GM23338 (cell line): ENCODE measurements around the gene PRPF31. TPM values are rescaled to one million over a fixed set of nuclear protein-coding genes. Genes with fewer than 3 reads are reported as not detected.

Experiments
- CREB1 ChIP-seq: fragments of 250-450 bp; sonication (Bioruptor Pico); IDR thresholded peaks from 2 replicates; pipeline ENCODE4 v1.5.0; 2020; ENCODE audit warnings: low read depth, mild to moderate bottlenecking, moderate library complexity
- EZH2 ChIP-seq: fragments of 200-600 bp; sonication (generic); IDR thresholded peaks from one replicate; pipeline ENCODE4 v1.8.0; 2017; ENCODE audit warnings: antibody characterized with exemption, mild to moderate bottlenecking, low read depth; ENCODE audit not compliant: unreplicated experiment
- JUNB ChIP-seq: IDR thresholded peaks from one replicate; pipeline ENCODE4 v1.6.1; 2016; ENCODE audit warnings: antibody characterized with exemption; ENCODE audit not compliant: unreplicated experiment
- NANOG ChIP-seq: IDR thresholded peaks from 2 replicates; pipeline ENCODE4 v1.6.1; 2016; ENCODE audit warnings: antibody characterized with exemption, borderline replicate concordance
- POLR2AphosphoS5 ChIP-seq: IDR thresholded peaks from 2 replicates; pipeline ENCODE4 v1.6.1; 2016; ENCODE audit warnings: antibody characterized with exemption, low read depth
- STAT1 ChIP-seq: IDR thresholded peaks from one replicate; pipeline ENCODE4 v1.6.1; 2016; ENCODE audit warnings: antibody characterized with exemption; ENCODE audit not compliant: unreplicated experiment
- ZNF114 ChIP-seq: fragments of 250-450 bp; sonication (Bioruptor Pico); IDR thresholded peaks from 2 replicates; pipeline ENCODE4 v1.5.0; 2020; ENCODE audit warnings: mild to moderate bottlenecking, moderate library complexity
- polyA plus RNA-seq: library from polyadenylated mRNA; unstranded; fragments of >200 nt; fragmentation: Nextera tagmentation; extraction: Ambion mirVana; gene quantifications from 2 replicates; pipeline ENCODE4 v1.2.1, GENCODE V29; 2016
- total RNA-seq: library from RNA; depleted of rRNA; stranded (reverse); fragments of >200 nt; shearing (Covaris generic); gene quantifications from 2 replicates; pipeline ENCODE4 v1.2.3, GENCODE V29; 2014
- TF ChIP-seq, protein P1 (sequence below): fragments of 250-450 bp; sonication (Bioruptor Pico); IDR thresholded peaks from 2 replicates; pipeline ENCODE4 v1.5.0; 2020; ENCODE audit warnings: mild to moderate bottlenecking, moderate library complexity
- TF ChIP-seq, protein P2 (sequence below): IDR thresholded peaks from 2 replicates; pipeline ENCODE4 v1.6.1; 2016; ENCODE audit warnings: antibody characterized with exemption
- TF ChIP-seq, protein P3 (sequence below), 2 experiments: fragments of 200-600 bp in 1 of 2; sonication (generic) in 1 of 2; conservative IDR thresholded peaks; 2 replicates each; pipeline versions ENCODE4 v1.5.1 to v1.6.1; 2016 to 2017; ENCODE audit warnings: antibody characterized with exemption in 2 of 2, low read depth in 2 of 2, mild to moderate bottlenecking in 2 of 2, moderate library complexity in 1 of 2

The PRPF31 gene
- total and polyA plus RNA-seq, 2 experiments from 2014 or later, result 83.3 to 94.2 TPM

DNA sequence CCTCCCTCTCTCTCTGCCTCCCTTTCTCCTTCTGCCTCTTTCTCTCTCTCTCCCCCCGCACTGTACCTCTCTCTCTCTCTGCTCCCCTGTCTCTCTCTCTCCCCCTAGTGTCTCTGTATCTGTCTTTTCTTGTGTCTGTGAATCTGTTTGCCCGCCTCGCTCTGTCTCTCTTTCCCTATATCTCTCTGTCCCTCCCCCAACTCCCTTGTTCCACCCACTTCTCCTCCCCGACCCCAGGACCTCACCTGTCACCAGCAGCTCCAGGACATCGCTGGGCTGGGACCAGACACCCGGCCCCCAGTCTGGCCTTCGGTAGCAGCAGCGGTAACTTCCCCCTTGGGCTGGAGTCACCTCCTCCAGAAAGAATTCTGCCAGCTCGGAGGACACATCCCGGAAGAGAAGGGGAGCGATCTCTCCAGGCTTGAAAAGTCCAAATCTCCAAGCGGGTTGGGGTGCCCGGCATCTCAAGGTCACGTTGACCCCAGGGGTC, 18.9 kb upstream of the PRPF31 start (continued):
- TF ChIP-seq, protein P1, sequence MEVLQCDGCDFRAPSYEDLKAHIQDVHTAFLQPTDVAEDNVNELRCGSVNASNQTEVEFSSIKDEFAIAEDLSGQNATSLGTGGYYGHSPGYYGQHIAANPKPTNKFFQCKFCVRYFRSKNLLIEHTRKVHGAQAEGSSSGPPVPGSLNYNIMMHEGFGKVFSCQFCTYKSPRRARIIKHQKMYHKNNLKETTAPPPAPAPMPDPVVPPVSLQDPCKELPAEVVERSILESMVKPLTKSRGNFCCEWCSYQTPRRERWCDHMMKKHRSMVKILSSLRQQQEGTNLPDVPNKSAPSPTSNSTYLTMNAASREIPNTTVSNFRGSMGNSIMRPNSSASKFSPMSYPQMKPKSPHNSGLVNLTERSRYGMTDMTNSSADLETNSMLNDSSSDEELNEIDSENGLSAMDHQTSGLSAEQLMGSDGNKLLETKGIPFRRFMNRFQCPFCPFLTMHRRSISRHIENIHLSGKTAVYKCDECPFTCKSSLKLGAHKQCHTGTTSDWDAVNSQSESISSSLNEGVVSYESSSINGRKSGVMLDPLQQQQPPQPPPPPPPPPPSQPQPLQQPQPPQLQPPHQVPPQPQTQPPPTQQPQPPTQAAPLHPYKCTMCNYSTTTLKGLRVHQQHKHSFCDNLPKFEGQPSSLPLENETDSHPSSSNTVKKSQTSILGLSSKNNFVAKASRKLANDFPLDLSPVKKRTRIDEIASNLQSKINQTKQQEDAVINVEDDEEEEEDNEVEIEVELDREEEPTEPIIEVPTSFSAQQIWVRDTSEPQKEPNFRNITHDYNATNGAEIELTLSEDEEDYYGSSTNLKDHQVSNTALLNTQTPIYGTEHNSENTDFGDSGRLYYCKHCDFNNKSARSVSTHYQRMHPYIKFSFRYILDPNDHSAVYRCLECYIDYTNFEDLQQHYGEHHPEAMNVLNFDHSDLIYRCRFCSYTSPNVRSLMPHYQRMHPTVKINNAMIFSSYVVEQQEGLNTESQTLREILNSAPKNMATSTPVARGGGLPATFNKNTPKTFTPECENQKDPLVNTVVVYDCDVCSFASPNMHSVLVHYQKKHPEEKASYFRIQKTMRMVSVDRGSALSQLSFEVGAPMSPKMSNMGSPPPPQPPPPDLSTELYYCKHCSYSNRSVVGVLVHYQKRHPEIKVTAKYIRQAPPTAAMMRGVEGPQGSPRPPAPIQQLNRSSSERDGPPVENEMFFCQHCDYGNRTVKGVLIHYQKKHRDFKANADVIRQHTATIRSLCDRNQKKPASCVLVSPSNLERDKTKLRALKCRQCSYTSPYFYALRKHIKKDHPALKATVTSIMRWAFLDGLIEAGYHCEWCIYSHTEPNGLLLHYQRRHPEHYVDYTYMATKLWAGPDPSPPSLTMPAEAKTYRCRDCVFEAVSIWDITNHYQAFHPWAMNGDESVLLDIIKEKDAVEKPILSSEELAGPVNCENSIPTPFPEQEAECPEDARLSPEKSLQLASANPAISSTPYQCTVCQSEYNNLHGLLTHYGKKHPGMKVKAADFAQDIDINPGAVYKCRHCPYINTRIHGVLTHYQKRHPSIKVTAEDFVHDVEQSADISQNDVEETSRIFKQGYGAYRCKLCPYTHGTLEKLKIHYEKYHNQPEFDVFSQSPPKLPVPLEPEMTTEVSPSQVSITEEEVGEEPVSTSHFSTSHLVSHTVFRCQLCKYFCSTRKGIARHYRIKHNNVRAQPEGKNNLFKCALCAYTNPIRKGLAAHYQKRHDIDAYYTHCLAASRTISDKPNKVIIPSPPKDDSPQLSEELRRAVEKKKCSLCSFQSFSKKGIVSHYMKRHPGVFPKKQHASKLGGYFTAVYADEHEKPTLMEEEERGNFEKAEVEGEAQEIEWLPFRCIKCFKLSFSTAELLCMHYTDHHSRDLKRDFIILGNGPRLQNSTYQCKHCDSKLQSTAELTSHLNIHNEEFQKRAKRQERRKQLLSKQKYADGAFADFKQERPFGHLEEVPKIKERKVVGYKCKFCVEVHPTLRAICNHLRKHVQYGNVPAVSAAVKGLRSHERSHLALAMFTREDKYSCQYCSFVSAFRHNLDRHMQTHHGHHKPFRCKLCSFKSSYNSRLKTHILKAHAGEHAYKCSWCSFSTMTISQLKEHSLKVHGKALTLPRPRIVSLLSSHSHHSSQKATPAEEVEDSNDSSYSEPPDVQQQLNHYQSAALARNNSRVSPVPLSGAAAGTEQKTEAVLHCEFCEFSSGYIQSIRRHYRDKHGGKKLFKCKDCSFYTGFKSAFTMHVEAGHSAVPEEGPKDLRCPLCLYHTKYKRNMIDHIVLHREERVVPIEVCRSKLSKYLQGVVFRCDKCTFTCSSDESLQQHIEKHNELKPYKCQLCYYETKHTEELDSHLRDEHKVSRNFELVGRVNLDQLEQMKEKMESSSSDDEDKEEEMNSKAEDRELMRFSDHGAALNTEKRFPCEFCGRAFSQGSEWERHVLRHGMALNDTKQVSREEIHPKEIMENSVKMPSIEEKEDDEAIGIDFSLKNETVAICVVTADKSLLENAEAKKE (CRISPR knock-in tag), result no peak
- TF ChIP-seq, protein P2, sequence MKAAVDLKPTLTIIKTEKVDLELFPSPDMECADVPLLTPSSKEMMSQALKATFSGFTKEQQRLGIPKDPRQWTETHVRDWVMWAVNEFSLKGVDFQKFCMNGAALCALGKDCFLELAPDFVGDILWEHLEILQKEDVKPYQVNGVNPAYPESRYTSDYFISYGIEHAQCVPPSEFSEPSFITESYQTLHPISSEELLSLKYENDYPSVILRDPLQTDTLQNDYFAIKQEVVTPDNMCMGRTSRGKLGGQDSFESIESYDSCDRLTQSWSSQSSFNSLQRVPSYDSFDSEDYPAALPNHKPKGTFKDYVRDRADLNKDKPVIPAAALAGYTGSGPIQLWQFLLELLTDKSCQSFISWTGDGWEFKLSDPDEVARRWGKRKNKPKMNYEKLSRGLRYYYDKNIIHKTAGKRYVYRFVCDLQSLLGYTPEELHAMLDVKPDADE, result no peak
- TF ChIP-seq JUNB (no peak), ZNF114 (CRISPR knock-in tag) (no peak), POLR2AphosphoS5 (no peak), CREB1 (CRISPR knock-in tag) (no peak), NANOG (no peak), EZH2 (peak; percentile 26), STAT1 (no peak)
- TF ChIP-seq, protein P3, sequence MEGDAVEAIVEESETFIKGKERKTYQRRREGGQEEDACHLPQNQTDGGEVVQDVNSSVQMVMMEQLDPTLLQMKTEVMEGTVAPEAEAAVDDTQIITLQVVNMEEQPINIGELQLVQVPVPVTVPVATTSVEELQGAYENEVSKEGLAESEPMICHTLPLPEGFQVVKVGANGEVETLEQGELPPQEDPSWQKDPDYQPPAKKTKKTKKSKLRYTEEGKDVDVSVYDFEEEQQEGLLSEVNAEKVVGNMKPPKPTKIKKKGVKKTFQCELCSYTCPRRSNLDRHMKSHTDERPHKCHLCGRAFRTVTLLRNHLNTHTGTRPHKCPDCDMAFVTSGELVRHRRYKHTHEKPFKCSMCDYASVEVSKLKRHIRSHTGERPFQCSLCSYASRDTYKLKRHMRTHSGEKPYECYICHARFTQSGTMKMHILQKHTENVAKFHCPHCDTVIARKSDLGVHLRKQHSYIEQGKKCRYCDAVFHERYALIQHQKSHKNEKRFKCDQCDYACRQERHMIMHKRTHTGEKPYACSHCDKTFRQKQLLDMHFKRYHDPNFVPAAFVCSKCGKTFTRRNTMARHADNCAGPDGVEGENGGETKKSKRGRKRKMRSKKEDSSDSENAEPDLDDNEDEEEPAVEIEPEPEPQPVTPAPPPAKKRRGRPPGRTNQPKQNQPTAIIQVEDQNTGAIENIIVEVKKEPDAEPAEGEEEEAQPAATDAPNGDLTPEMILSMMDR (conservative IDR thresholded peaks at IDR 0.05; ENCODE audit: low read depth in 2 of 2), result peak; percentile 21 to 53; a peak in 3 of 4 replicates
